T-helper 2 cell (primary cell): Measurements from ENCODE around the gene RUSC2.
"Not testable (repeated sequence)": the region's sequence is repeated elsewhere in the genome, so short reads cannot be mapped to it uniquely, and the experiment has no call there.

ENCODE experiments used
- DNase-seq, 5 experiments: peaks; one replicate each; pipeline versions ENCODE4 v3.0.0 to v3.0.0-alpha.2; 2012 to 2022
- total RNA-seq, 2 donors: gene quantifications; one replicate each; lab custom pipeline; 2026; lab: John Stamatoyannopoulos, UW

RUSC2 gene
- total RNA-seq = 0 to 0.40 reads per million in 2 donors

GRCh38 chr9:35489313-35490154, at the start of gene RUSC2:
Gene RUSC2, plus strand, starts transcription at chr9:35490111. Its CDS starts 56,411 bp downstream, at chr9:35546522.
- peak in 2 of 5 experiments; percentile 2 to 44 for DNase-seq

GRCh38 chr9:35446012-35446411, 43.9 kb upstream of the RUSC2 start:
- DNase-seq = no peak

GRCh38 chr9:35448496-35448895, 41.4 kb upstream of the RUSC2 start:
- DNase-seq = no peak

GRCh38 chr9:35452481-35452880, 37.4 kb upstream of the RUSC2 start:
- DNase-seq = no peak

- DNase-seq = no peak
Measured at GRCh38 chr9:35453786-35454185, 36.1 kb upstream of the RUSC2 start.

GRCh38 chr9:35464141-35465025, 25.5 kb upstream of the RUSC2 start:
- no peak for DNase-seq

- DNase-seq = no peak
Measured at GRCh38 chr9:35470340-35470739, 19.6 kb upstream of the RUSC2 start.

GRCh38 chr9:35470894-35471293, 19.0 kb upstream of the RUSC2 start:
- DNase-seq = no peak

- no peak for DNase-seq
Measured at GRCh38 chr9:35476596-35476995, 13.3 kb upstream of the RUSC2 start.

GRCh38 chr9:35477211-35477855, 12.6 kb upstream of the RUSC2 start:
- peak in 2 of 5 experiments; percentile 12 to 45 for DNase-seq

GRCh38 chr9:35478871-35479270, 11.0 kb upstream of the RUSC2 start:
- no peak for DNase-seq

GRCh38 chr9:35481347-35481975, 8.4 kb upstream of the RUSC2 start:
- peak in 1 of 5 experiments; percentile 25 for DNase-seq

GRCh38 chr9:35482071-35482470, 7.8 kb upstream of the RUSC2 start:
- no peak for DNase-seq

GRCh38 chr9:35484406-35484805, 5.5 kb upstream of the RUSC2 start:
- no peak for DNase-seq

GRCh38 chr9:35487081-35487480, 2.8 kb upstream of the RUSC2 start:
- DNase-seq = no peak

- DNase-seq = no peak
Measured at GRCh38 chr9:35488021-35488420, 1.9 kb upstream of the RUSC2 start.

- DNase-seq = no peak
Measured at GRCh38 chr9:35488566-35489312, 1.2 kb upstream of the RUSC2 start.

GRCh38 chr9:35490155-35490909, 421 bp downstream of the RUSC2 start:
- no peak for DNase-seq

- no peak for DNase-seq
Measured at GRCh38 chr9:35490910-35491465, 1.1 kb downstream of the RUSC2 start.

- DNase-seq = not testable (repeated sequence)
Measured at GRCh38 chr9:35493119-35493518, 3.2 kb downstream of the RUSC2 start.

- peak in 1 of 5 experiments; percentile 58 for DNase-seq
Measured at GRCh38 chr9:35495984-35496383, 6.1 kb downstream of the RUSC2 start.
